GM06990 (cell line): ENCODE results near the gene NTF3.

ENCODE experiments used
- DNase-seq: peaks from one replicate; pipeline ENCODE4 v3.0.0-alpha.2; 2011; ENCODE audit not compliant: insufficient read length; ENCODE audit errors: extremely low read depth
- H3K27me3 ChIP-seq: replicated peaks from 2 replicates; pipeline ENCODE4 v1.6.0; 2011; ENCODE audit warnings: low read length; ENCODE audit not compliant: control insufficient read depth, insufficient read depth
- H3K36me3 ChIP-seq: 2 replicates; pipeline ENCODE4 v1.5.1; 2011; ENCODE audit warnings: low read length; ENCODE audit not compliant: control insufficient read depth, insufficient read depth
- H3K4me3 ChIP-seq: replicated peaks from 2 replicates; pipeline ENCODE4 v1.5.1; 2011; ENCODE audit warnings: low read depth, mild to moderate bottlenecking, control low read depth, low read length
- CTCF ChIP-seq: IDR thresholded peaks from 2 replicates; pipeline ENCODE4 v1.5.1; 2011; ENCODE audit warnings: low read length, control low read depth, mild to moderate bottlenecking, inconsistent platforms; ENCODE audit not compliant: insufficient read depth, poor library complexity, severe bottlenecking

NTF3 gene

GRCh38 chr12:5432011-5432400 is at the start of gene NTF3:
Gene NTF3 (plus strand): TSS chr12:5432108. CDS start chr12:5432325, 217 bp downstream.
- no peak for DNase-seq
- no peak for TF ChIP-seq CTCF
- Histone ChIP-seq H3K27me3 (peaks cover 5% of the 10 kb centered on the region; the same call in 1 of the 2 replicates), H3K4me3 (no peak within 1 kb of the TSS), H3K36me3 (no peaks in the 10 kb centered on the region)

DNA sequence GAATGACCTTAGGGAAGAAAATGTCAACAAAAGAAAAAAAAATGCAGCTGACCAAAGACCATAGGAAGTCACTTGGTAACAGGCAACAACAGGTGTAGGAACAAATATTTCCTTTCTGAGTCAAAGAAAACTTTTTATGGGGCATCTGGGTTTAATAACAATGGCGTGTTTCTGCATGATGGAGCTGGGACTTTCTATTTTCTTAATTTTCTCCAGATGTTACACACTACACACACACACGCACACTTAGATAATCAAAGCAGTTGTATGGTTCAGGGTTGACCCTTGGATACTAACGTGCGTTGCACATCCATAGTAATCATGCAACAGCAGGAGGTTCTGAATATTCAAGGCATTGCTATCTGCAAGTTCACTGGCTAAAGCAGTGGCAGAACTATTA is 47.9 kb upstream of the NTF3 start:
- TF ChIP-seq CTCF, result no peak
- no peak overlapping the region for H3K4me3 ChIP-seq
- H3K27me3 ChIP-seq, result no peaks in the 10 kb centered on the region
- no peaks in the 10 kb centered on the region for H3K36me3 ChIP-seq
- DNase-seq, result no peak

DNA sequence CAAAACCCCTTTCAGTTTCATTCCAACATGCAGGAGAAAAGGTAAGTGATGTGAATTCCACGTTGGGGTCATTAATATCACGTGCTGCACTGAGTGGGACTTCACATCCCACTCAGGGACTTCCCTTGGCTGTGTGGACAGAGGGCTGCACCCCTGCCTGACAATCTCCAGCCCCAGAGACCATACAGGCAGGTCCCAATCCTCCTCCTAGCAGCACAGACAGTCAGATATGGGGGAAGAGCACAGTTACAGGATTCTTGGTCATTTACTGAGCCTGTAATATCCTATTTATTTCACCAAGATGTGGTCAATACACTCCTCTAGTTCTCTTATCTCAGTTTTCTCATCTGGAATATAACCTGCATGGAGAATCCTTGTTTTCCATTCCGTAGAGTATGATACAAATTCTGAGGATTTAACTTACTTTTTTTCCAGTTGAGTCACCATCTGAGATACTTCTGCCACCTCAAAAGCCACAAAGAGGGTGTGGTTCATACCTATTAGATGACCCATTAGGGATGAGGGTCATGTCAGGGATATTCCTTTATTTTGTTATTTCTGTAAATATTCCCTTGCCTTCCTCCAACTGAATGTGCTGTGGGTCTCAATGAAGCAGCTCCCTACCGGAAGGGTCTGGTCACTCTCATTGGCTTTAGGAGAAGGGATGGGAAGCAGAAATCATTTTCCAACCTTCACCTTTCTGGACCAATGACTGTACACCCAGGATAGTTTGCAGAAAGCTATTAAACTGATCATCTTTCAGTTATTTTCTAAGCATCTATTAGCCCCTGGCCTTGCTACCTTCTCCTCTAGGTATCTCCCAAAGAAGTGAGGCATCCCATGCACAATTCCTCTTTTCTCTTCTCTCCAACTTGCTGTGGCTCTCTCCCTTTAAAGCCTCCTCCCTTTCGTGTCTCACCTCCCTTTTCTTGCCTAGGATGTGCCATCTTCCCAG is 43.0 kb upstream of the NTF3 start:
- no peak for TF ChIP-seq CTCF
- no peak overlapping the region for H3K4me3 ChIP-seq
- no peaks in the 10 kb centered on the region for H3K36me3 ChIP-seq
- H3K27me3 ChIP-seq, result no peaks in the 10 kb centered on the region
- DNase-seq, result no peak

GRCh38 chr12:5390174-5390799 is 41.6 kb upstream of the NTF3 start:
- DNase-seq, result no peak
- TF ChIP-seq CTCF, result no peak
- Histone ChIP-seq H3K27me3 (no peaks in the 10 kb centered on the region; the same call in 1 of the 2 replicates), H3K4me3 (no peak overlapping the region), H3K36me3 (no peaks in the 10 kb centered on the region)

GRCh38 chr12:5391653-5392052 is 40.3 kb upstream of the NTF3 start:
- no peaks in the 10 kb centered on the region; the same call in 1 of the 2 replicates for H3K27me3 ChIP-seq
- H3K4me3 ChIP-seq, result no peak overlapping the region
- DNase-seq, result no peak
- TF ChIP-seq CTCF, result no peak
- H3K36me3 ChIP-seq, result no peaks in the 10 kb centered on the region
